Ovary (tissue), 9 donors: ENCODE results near the gene DDRGK1. TPM values are rescaled to one million over a fixed set of nuclear protein-coding genes. Genes with fewer than 3 reads are reported as not detected.

Experiments
- DNase-seq, 5 donors: peaks; one replicate each; pipeline ENCODE4 v3.0.0-alpha.2; 2019 to 2020
- H3K27ac ChIP-seq, 2 donors: fragments of 200-600 bp; one replicate each; pipeline versions ENCODE4 v1.5.1 to v1.8.0; 2019 to 2022
- H3K27me3 ChIP-seq: fragments of 200-600 bp; one replicate; pipeline ENCODE4 v1.8.0; 2022
- H3K36me3 ChIP-seq: fragments of 200-600 bp; sonication (generic); one replicate; pipeline ENCODE4 v1.5.1; 2019
- H3K4me1 ChIP-seq: one replicate; pipeline ENCODE4 v1.8.1; 2013; ENCODE audit warnings: mild to moderate bottlenecking, moderate library complexity; ENCODE audit not compliant: insufficient read depth
- H3K4me3 ChIP-seq: fragments of 200-600 bp; sonication (generic); one replicate; pipeline ENCODE4 v1.5.1; 2017
- H3K9me3 ChIP-seq, 2 donors: fragments of 200-600 bp in 1 of 2; sonication (generic) in 1 of 2; one replicate each; pipeline versions ENCODE4 v1.5.1 to v1.8.1; 2013 to 2019; ENCODE audit warnings: mild to moderate bottlenecking in 1 of 2, moderate library complexity in 1 of 2
- EP300 ChIP-seq: sonication (generic); formaldehyde crosslinking; IDR thresholded peaks from one replicate; pipeline ENCODE4 v1.6.1; 2017; ENCODE audit warnings: antibody characterized with exemption
- POLR2A ChIP-seq: fragments of 450-650 bp; IDR thresholded peaks from one replicate; pipeline ENCODE4 v1.6.1; 2017; ENCODE audit warnings: antibody characterized with exemption, mild to moderate bottlenecking, moderate library complexity
- WGBS, 3 donors: extraction: QIAGEN DNeasy Blood & Tissue Kit in 1 of 3; methylation state at CpG; one replicate each; pipeline versions ENCODE4 v1.1.5 to v1.1.7; 2013 to 2017; 5-methylcytosine and 5-hydroxymethylcytosine counted together
- intact Hi-C, 4 donors: fragments of 100-400 bp; cut with DNase I; formaldehyde crosslinking; loops; one replicate each; pipeline versions ENCODE4 v1.11.0 to v1.15.1; 2022 to 2023
- polyA plus RNA-seq, 2 donors: library from polyadenylated mRNA; stranded (reverse); fragments of 200-250 nt in 1 of 2; fragments of 350-450 nt in 1 of 2; fragmentation: Illumina TruSeq in 1 of 2; extraction: RNeasy Lipid Tissue Mini Kit (QIAGEN cat#74804) in 1 of 2; gene quantifications; one replicate each; pipeline ENCODE4 v1.2.3, GENCODE V29; 2013 to 2014
- total RNA-seq, 7 donors: library from RNA; depleted of rRNA in 2 of 7; stranded (reverse); fragments of >200 nt in 2 of 7; fragmentation: NEBNext Ultra II Directional in 3 of 7; extraction: Animal tissue kit (Norgen Biotek cat#: 25700) in 3 of 7; gene quantifications; one replicate each; pipeline versions ENCODE4 v1.1.0 to v1.2.4, GENCODE V29; 2016 to 2023
- TF ChIP-seq, protein P1 (sequence below), 3 donors: fragments of 450-650 bp in 2 of 3; fragments of 200-600 bp in 1 of 3; IDR thresholded peaks; one replicate each; pipeline versions ENCODE4 v1.5.1 to v1.8.0; 2016 to 2022; ENCODE audit warnings: antibody characterized with exemption in 3 of 3, mild to moderate bottlenecking in 1 of 3
- donor health status: DM: no; HTN: no; CAD: no; lungs with moderate emphysema.
- donor health status: DM: no; HTN: no; CAD: no.
- donor health status: Bipolar disorder and iron deficiency.
- donor health status: DM: yes; HTN: yes; CAD: no.
- donor health status: DM: no; HTN: no; CAD: no.
- donor health status: DM: yes; HTN: yes; CAD: no.

DDRGK1 gene
- total and polyA plus RNA-seq, 9 donors = 38.5 to 63.9 (median 52.5) TPM

GRCh38 chr20:3174442-3175261, 29.8 kb downstream of the DDRGK1 start:
- no peaks in the 10 kb centered on the region for H3K9me3 ChIP-seq
- DNase-seq = no peak
- intact Hi-C loops = no loop called here
- H3K27ac ChIP-seq = peak overlapping the region; percentile 24 to 85
- TF ChIP-seq EP300 (no peak), POLR2A (no peak)
- TF ChIP-seq, protein P1, sequence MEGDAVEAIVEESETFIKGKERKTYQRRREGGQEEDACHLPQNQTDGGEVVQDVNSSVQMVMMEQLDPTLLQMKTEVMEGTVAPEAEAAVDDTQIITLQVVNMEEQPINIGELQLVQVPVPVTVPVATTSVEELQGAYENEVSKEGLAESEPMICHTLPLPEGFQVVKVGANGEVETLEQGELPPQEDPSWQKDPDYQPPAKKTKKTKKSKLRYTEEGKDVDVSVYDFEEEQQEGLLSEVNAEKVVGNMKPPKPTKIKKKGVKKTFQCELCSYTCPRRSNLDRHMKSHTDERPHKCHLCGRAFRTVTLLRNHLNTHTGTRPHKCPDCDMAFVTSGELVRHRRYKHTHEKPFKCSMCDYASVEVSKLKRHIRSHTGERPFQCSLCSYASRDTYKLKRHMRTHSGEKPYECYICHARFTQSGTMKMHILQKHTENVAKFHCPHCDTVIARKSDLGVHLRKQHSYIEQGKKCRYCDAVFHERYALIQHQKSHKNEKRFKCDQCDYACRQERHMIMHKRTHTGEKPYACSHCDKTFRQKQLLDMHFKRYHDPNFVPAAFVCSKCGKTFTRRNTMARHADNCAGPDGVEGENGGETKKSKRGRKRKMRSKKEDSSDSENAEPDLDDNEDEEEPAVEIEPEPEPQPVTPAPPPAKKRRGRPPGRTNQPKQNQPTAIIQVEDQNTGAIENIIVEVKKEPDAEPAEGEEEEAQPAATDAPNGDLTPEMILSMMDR (IDR thresholded peaks at IDR 0.05) = no peak
- no peaks in the 10 kb centered on the region for H3K27me3 ChIP-seq
- H3K4me3 ChIP-seq = peak overlapping the region; percentile 99
- no peaks in the 10 kb centered on the region for H3K36me3 ChIP-seq
- 4 to 9% (median 4%) methylated on average over 13 of the region's 13 CpGs for WGBS, 3 donors
- H3K4me1 ChIP-seq = no peaks in the 10 kb centered on the region

- no peaks in the 10 kb centered on the region for H3K9me3 ChIP-seq
- no peaks in the 10 kb centered on the region for H3K36me3 ChIP-seq
- peak overlapping the region; percentile 24 to 85 for H3K27ac ChIP-seq
These were observed 30.7 kb downstream of the DDRGK1 start for GRCh38 chr20:3173610-3174441.

DNA sequence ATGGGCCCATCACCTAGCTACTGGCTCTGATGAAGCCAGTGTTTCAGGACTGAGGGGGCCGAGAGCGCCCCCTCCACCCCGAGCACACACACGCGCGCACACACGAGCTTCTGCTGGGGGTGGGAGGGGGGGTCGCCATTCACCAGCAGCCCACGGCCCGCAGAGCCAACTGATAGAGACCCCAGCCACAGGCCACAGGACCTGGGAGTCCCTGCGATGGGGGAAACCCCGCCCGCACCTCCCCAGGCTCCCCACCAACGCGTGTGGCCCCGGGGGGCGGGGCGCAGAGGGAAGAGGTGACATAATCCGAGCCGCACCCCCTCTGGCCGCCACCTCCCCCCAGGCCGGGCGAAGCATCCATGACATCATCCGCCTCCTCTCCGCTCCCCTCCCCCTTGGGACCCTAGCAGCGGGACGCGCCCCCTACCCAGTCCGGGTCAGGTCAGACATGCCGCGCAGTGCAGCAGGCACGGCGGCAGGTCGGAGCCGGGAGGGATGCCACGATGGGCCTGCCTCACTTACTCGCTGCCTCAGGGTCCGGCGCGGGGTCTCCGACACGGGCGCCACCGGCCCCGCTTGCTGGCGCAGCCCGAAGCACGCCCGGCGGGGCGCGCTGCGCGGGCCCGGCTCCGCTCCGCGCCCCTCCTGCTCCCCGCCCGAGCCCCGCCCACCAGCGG, 31.4 kb downstream of the DDRGK1 start, which contains the start of gene LZTS3:
Gene LZTS3, minus strand, starts transcription at position 617 of the 677 bp plus-strand sequence. CDS start 6,386 bp downstream, outside the sequence.
- Histone ChIP-seq H3K9me3 (no peaks in the 10 kb centered on the region), H3K4me1 (no peaks in the 10 kb centered on the region), H3K27ac (peak within 1 kb of the TSS; percentile 55 to 85), H3K27me3 (no peaks in the 10 kb centered on the region), H3K36me3 (no peaks in the 10 kb centered on the region), H3K4me3 (peak within 1 kb of the TSS; percentile 99)
- peak; percentile 78 to 88 (median 86) for DNase-seq
- TF ChIP-seq, protein P1 (IDR thresholded peaks at IDR 0.05) = no peak
- TF ChIP-seq EP300 = no peak
- TF ChIP-seq POLR2A = peak; percentile 78
- 0 to 1% (median 1%) methylated on average over 39 to 62 of the region's 62 CpGs for WGBS, 3 donors
- intact Hi-C loops = no loop called here

More at GRCh38 chr20:3173610-3174441, 30.7 kb downstream of the DDRGK1 start:
- Histone ChIP-seq H3K27me3 (no peaks in the 10 kb centered on the region), H3K4me3 (peak overlapping the region; percentile 99), H3K4me1 (no peaks in the 10 kb centered on the region)
- intact Hi-C loops = no loop called here
- no peak for TF ChIP-seq POLR2A
- TF ChIP-seq, protein P1 (IDR thresholded peaks at IDR 0.05) = peak in 2 of 3 donors; percentile 19
- WGBS, 3 donors = 0 to 1% (median 0%) methylated on average over 63 to 84 of the region's 84 CpGs
- DNase-seq = peak; percentile 92 to 95 (median 93)
